ENCODE measurements around the gene RHOBTB1. TPM values are rescaled to one million over a fixed set of nuclear protein-coding genes. Genes with fewer than 3 reads are reported as not detected.
A peak's percentile ranks its signal among the peaks of the same experiment; 100 is the strongest.
"Not testable (repeated sequence)": the region's sequence is repeated elsewhere in the genome, so short reads cannot be mapped to it uniquely, and the experiment has no call there.

Gene RHOBTB1
- total RNA-seq, 1 experiment from 2014 or later = 5.9 TPM

GRCh38 chr10:60907236-60907635 lies 36.7 kb downstream of the RHOBTB1 start:
- DNase-seq (ENCODE audit: low read depth) = no peak

DNA sequence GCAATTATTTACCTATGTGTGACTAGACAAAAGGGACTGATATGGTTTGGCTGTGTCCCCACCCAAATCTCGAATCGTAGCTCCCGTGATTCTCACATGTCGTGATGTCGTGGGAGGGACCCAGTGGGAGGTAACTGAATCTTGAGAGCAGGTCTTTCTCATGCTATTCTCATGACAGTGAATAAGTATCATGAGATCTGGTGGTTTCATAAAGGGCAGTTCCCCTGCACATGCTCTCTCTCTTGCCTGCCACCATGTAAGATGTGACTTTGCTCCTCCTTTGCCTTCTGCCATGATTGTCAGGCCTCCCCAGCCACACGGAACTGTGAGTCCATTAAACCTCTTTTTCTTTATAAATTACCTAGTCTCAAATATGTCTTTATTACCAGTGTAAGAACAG lies 37.2 kb downstream of the RHOBTB1 start:
- not testable (repeated sequence) for DNase-seq (ENCODE audit: low read depth)

DNA sequence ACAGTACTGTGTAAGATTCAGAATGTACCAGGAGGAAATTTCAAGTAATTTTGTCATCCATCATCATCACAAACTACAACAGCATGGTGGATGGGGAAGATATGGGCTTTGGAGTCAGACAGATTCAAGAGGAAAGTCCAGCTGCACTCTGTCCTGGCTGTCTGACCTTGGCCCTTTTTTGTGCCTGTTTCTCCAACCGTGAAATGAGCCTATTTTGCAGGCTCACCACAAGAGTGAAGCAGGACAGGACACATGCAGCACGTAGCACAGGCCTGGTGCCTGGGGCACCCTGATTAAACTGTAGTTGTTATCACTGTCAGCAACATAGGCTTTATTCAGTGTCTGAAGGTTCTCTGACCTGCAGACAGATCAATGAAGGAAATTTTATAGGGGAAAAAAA lies 37.6 kb downstream of the RHOBTB1 start:
- DNase-seq (ENCODE audit: low read depth) = no peak

GRCh38 chr10:60905580-60905979 lies 38.4 kb downstream of the RHOBTB1 start:
- DNase-seq (ENCODE audit: low read depth) = no peak

GRCh38 chr10:60903096-60903495 lies 40.9 kb downstream of the RHOBTB1 start:
- no peak for DNase-seq (ENCODE audit: low read depth)

DNA sequence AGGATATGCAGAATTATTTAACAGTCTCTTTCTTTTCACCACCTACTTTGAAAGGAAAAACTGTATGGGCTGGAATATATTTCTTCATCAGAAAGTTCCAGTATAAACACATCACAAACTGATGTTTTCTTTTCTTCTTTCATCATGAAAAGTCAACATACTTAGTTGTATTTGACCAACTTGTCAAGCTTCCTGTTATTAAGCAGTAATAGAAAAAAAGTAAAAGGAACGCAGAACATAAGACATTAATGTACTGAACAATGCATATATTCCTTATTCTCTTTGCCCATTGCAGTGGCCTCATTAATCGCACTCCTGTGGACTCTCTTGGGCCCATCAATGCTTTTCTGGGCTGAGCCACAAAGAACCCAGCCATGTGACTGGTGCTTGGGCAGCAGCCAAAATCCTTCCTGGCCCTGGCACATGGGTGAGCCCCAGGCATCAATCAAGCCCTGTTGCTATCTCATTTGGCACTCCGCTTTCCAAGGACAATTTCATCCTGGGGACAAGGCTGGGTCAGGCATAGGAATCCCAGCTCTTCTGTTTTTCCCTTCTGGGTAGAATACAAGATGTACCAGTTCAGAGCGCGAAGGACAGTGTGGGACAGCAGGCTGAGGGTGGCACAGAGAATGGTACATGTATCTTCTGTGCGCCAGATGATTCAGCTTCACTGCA lies 42.3 kb downstream of the RHOBTB1 start:
- DNase-seq (ENCODE audit: low read depth) = no peak

- no peak for DNase-seq (ENCODE audit: low read depth)
These were observed 44.7 kb downstream of the RHOBTB1 start for GRCh38 chr10:60899266-60899665.

DNA sequence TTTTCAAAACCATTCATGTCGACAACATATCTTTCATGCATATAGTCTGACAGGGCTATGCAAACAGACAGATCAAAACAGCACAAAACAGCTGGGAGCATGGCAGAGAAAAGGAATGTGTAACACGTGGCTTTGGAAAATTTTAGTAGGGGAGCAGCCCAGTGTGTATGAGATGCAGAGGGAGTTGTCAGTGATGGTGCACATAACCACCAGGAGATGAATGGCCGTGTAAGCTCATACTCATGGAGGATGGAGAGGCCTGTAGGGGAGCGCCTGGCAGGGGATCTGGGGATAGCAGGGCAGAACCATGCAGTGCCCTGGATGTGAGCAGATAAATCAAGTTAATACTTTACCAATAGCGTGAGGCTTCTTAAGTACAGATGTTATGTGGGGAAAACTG lies 45.7 kb downstream of the RHOBTB1 start:
- no peak for DNase-seq (ENCODE audit: low read depth)

DNA sequence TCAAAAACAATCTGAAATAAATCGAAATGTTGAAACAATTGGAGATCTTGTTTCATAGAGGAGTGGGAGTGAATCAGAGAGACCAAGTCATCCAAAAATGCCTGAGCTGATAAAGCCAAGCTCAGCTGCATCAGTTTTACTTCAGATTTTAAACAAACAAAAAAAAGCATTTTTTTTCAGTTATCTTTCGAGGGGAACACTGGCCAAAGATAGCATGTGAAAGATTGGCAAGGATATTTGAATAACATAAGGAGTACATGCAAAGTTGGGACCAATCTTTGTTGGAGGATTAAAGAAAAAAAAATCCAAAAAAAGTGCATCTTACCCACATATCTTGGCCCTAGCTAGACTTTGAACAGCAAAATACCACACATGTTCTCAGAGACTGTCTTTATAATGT lies 47.2 kb downstream of the RHOBTB1 start:
- DNase-seq (ENCODE audit: low read depth) = no peak

- no peak for DNase-seq (ENCODE audit: low read depth)
These were observed 48.0 kb downstream of the RHOBTB1 start for GRCh38 chr10:60896033-60896432.

DNA sequence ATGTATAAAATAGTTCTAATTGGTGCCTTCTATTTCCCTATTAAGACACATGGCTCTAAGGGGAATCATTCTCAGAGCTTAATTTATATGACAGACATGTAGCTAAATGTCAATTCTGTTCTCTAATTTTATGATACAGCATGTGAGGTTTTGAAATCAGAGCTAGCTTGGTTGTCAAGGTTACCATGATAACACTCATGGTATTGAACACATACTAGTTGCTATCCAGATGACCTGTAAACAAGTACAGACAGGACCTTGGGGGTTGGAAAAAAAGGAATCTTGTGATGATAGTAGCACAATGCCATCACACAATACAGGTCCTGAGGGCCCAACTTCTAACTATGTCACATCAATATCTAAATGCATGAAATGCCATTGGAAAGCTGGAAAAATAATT lies 49.2 kb downstream of the RHOBTB1 start:
- no peak for DNase-seq (ENCODE audit: low read depth)

GRCh38 chr10:60893231-60893630 lies 50.8 kb downstream of the RHOBTB1 start:
- DNase-seq (ENCODE audit: low read depth) = no peak

DNA sequence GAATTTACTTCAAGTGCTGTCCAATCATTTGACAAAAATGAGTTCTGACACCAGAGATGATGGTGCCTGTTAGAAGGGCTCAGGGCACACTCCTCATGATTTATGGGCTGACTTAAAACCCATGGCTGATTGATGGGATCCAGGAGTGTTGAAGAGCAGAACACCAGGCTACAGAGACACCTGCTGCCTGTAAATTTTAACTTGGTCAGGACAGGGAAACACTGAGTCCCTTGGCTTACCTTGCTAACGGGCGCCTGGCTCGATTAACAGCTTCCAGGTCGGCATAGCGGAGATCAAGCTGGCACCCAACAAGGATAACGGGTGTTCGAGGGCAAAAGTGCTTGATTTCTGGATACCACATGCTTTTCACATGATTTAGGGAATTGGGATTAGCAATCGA lies 51.4 kb downstream of the RHOBTB1 start:
- DNase-seq (ENCODE audit: low read depth) = no peak

GRCh38 chr10:60890811-60891210 lies 53.2 kb downstream of the RHOBTB1 start:
- no peak for DNase-seq (ENCODE audit: low read depth)

DNA sequence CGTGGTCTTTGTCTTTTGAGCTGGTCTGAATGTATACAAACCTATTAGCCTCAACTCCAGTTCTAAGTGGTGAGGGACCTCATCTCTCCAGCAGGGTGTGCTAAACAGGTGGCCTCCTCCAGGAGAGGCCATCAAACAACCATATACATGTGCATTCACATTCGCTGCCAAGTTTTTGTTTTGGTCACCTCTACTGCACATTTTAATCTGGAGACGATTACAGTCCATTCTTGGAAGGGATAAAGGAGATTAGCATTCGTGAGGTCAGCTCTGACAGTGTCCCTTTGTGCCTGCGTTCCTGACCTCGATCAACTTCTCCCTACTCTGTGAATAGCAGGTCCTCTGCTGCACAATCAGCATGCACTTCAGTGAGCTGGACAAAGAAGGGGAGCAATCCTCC lies 60.8 kb downstream of the RHOBTB1 start:
- DNase-seq (ENCODE audit: low read depth) = peak; percentile 35

DNA sequence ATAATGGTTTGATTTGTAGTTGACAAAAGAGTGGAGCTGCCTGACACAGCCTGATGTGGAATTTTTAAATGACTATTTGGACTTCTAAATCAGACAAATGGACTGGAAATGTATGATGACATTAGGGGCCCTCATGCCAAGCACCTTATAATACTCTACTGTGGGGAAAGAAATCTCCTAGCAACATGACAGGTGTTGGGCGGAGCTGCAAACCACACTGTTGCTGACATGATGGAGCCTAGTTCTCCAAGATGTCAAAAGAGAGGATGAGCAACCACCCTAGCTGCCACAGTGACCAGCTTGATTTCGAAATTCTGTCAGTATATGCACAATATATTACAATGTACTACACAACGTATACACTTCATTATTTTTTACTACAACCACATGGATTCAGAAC lies 65.8 kb downstream of the RHOBTB1 start:
- no peak for DNase-seq (ENCODE audit: low read depth)

GRCh38 chr10:60877777-60878120 lies 66.2 kb downstream of the RHOBTB1 start:
- DNase-seq (ENCODE audit: low read depth) = no peak

GRCh38 chr10:60877061-60877776 lies 66.8 kb downstream of the RHOBTB1 start:
- no peak for DNase-seq (ENCODE audit: low read depth)

GRCh38 chr10:60873758-60874157 lies 70.2 kb downstream of the RHOBTB1 start:
- DNase-seq (ENCODE audit: low read depth) = no peak

- no peak for DNase-seq (ENCODE audit: low read depth)
These were observed 71.5 kb downstream of the RHOBTB1 start for GRCh38 chr10:60872451-60872850.

GRCh38 chr10:60871215-60871614 lies 72.8 kb downstream of the RHOBTB1 start:
- DNase-seq (ENCODE audit: low read depth) = no peak

DNA sequence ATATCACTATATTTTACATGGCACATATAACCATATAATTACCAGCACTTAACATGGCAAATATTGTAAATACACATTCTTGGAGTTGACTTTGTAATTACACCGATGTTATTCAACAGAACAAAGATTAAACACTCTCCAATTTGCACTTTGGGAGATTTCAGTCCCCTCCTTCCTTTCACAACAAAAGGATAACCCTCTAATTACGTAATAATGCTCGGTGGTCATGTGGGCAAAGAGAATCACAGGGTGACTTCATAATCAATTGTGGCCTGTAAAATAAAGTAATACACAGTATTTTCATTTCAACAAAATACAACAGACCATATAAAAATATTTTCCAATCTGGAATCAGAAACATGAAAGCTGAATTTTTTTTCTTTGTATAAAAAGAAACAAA lies 73.2 kb downstream of the RHOBTB1 start:
- no peak for DNase-seq (ENCODE audit: low read depth)

DNA sequence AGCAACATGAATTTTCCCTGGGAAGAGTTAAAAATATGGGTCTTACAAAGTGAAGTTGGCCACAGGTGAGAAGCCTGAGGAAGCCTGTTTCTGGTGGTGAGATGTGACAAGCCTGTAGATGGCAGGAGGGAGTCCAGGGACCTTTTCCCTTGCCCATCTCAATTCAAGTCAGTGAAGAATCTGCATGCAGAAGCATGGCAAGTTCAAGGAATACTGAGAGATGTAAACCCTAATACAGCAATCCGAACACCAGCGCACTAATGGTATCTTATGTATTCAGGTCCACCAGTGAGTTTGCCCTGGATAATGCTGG lies 73.6 kb downstream of the RHOBTB1 start:
- DNase-seq (ENCODE audit: low read depth) = no peak

All from HT1080 (cell line).